DND-41 (cell line): ENCODE results near the gene LIMS1.

Source experiments
- CTCF ChIP-seq: IDR thresholded peaks from 2 replicates; pipeline ENCODE4 v1.5.1; 2012; ENCODE audit warnings: borderline replicate concordance, low read length, moderate library complexity, mild to moderate bottlenecking; ENCODE audit not compliant: poor library complexity, severe bottlenecking; ENCODE audit errors: extremely low read depth
- EZH2 ChIP-seq: IDR thresholded peaks from 3 replicates; pipeline ENCODE4 v1.6.1; 2012; ENCODE audit warnings: borderline replicate concordance, low read depth, mild to moderate bottlenecking, moderate library complexity, low read length, inconsistent platforms; ENCODE audit not compliant: severe bottlenecking

- TF ChIP-seq CTCF (no peak), EZH2 (no peak)
These were observed 500 bp downstream of the LIMS1 start for GRCh38 chr2:108534584-108535356.
